Activated CD4-positive, alpha-beta memory T cell treated with anti-CD3 and anti-CD28 coated beads for 36 hours (primary cell): ENCODE measurements around the gene ZBTB26. TPM values are rescaled to one million over a fixed set of nuclear protein-coding genes. Genes with fewer than 3 reads are reported as not detected.

Source experiments
- CTCF ChIA-PET: fragments of 350-600 bp; sonication (Branson Sonifier 250); formaldehyde crosslinking; loops from one replicate; lab custom pipeline; 2021; ENCODE audit warnings: antibody characterized with exemption, inconsistent platforms; lab: Charles Lee
- POLR2A ChIA-PET: fragments of 350-600 bp; sonication (Branson Sonifier 250); formaldehyde crosslinking; loops from one replicate; lab custom pipeline; 2021; ENCODE audit warnings: antibody characterized with exemption; lab: Charles Lee
- DNase-seq: peaks from one replicate; pipeline ENCODE4 v3.0.0-alpha.2; 2020
- H3K27ac Mint-ChIP-seq: one replicate; pipeline ENCODE4 v1.8.0; 2021; ENCODE audit warnings: mixed read lengths
- H3K27me3 Mint-ChIP-seq: one replicate; pipeline ENCODE4 v1.8.0; 2021; ENCODE audit warnings: mixed read lengths
- H3K36me3 Mint-ChIP-seq: one replicate; pipeline ENCODE4 v1.8.0; 2021; ENCODE audit warnings: mixed read lengths
- H3K4me1 Mint-ChIP-seq: one replicate; pipeline ENCODE4 v1.8.0; 2021; ENCODE audit warnings: low read depth, mixed read lengths
- H3K4me3 Mint-ChIP-seq: one replicate; pipeline ENCODE4 v1.8.0; 2021; ENCODE audit warnings: mild to moderate bottlenecking, mixed read lengths
- H3K9me3 Mint-ChIP-seq: one replicate; pipeline ENCODE4 v1.8.0; 2021; ENCODE audit warnings: mixed read lengths
- intact Hi-C: fragments of 100-400 bp; cut with micrococcal nuclease; formaldehyde crosslinking; loops from one replicate; pipeline ENCODE4 v1.15.1; 2023
- total RNA-seq, 2 experiments: library from RNA; stranded (reverse); gene quantifications; one replicate each; pipeline ENCODE4 v1.2.3, GENCODE V29; 2021

ZBTB26 gene
- total RNA-seq, 2 experiments from 2014 or later = 6.1 to 6.4 TPM

- peaks cover 63% of the 10 kb centered on the region for H3K4me1 Mint-ChIP-seq
- H3K27ac Mint-ChIP-seq = no peak overlapping the region
- H3K36me3 Mint-ChIP-seq = no peaks in the 10 kb centered on the region
- H3K27me3 Mint-ChIP-seq = no peaks in the 10 kb centered on the region
- POLR2A ChIA-PET = no interaction called here
- H3K9me3 Mint-ChIP-seq = no peaks in the 10 kb centered on the region
- CTCF ChIA-PET = no interaction called here
- DNase-seq = no peak
- no peak overlapping the region for H3K4me3 Mint-ChIP-seq
- intact Hi-C loops = loop anchor here (10.0 kb wide), 1 partner anchor 280 kb away; no protein-coding TSS in a partner anchor
These were observed 13.9 kb upstream of the ZBTB26 start for GRCh38 chr9:122944960-122945888.

GRCh38 chr9:122941582-122942234, 10.4 kb upstream of the ZBTB26 start:
- POLR2A ChIA-PET = interaction anchor here (1.0 to 2.7 kb wide), 4 partner anchors 10 to 39 kb away, joined by 3 to 35 read pairs (median 10); partner anchors contain the start of genes RC3H2, ZBTB26 and ZBTB6
- no peak for DNase-seq
- CTCF ChIA-PET = interaction anchor here (0.6 to 1.4 kb wide), 4 partner anchors 13 to 1833 kb away, joined by 3 to 5 read pairs (median 4); no protein-coding TSS in a partner anchor
- H3K27me3 Mint-ChIP-seq = no peaks in the 10 kb centered on the region
- peaks cover 40% of the 10 kb centered on the region for H3K4me1 Mint-ChIP-seq
- intact Hi-C loops = loop anchor here (2.0 to 10.0 kb wide), 3 partner anchors 49 to 397 kb away; no protein-coding TSS in a partner anchor
- peak overlapping the region; percentile 94 for H3K4me3 Mint-ChIP-seq
- H3K9me3 Mint-ChIP-seq = no peaks in the 10 kb centered on the region
- peaks cover 5% of the 10 kb centered on the region for H3K36me3 Mint-ChIP-seq
- peak overlapping the region; percentile 71 for H3K27ac Mint-ChIP-seq

GRCh38 chr9:122940749-122941581, 9.7 kb upstream of the ZBTB26 start, which contains the start of gene RABGAP1:
TSS of gene RABGAP1 (plus strand) at chr9:122941020. CDS start at chr9:122957060, 16,040 bp downstream.
- peak within 1 kb of the TSS; percentile 94 for H3K4me3 Mint-ChIP-seq
- ChIA-PET POLR2A (interaction anchor here (0.9 to 2.7 kb wide), 9 partner anchors 9 to 113 kb away, joined by 3 to 35 read pairs (median 4); partner anchors contain the start of genes PDCL, RC3H2, ZBTB26 and ZBTB6), CTCF (interaction anchor here (0.6 to 1.5 kb wide), 8 partner anchors 9 to 409 kb away, joined by 3 to 10 read pairs (median 4); partner anchors contain the start of genes RC3H2 and ZBTB26)
- H3K4me1 Mint-ChIP-seq = peaks cover 35% of the 10 kb centered on the region
- intact Hi-C loops = loop anchor here (1.0 to 10.0 kb wide), 6 partner anchors 10 to 398 kb away; partner anchors contain the start of genes RC3H2, ZBTB26 and ZBTB6
- H3K27me3 Mint-ChIP-seq = no peaks in the 10 kb centered on the region
- peaks cover 8% of the 10 kb centered on the region for H3K36me3 Mint-ChIP-seq
- H3K9me3 Mint-ChIP-seq = no peaks in the 10 kb centered on the region
- peak within 1 kb of the TSS; percentile 84 for H3K27ac Mint-ChIP-seq
- DNase-seq = peak; percentile 99

GRCh38 chr9:122940454-122940748, 9.1 kb upstream of the ZBTB26 start:
- Mint-ChIP-seq H3K4me1 (peaks cover 30% of the 10 kb centered on the region), H3K36me3 (peaks cover 8% of the 10 kb centered on the region), H3K27ac (peak overlapping the region; percentile 84), H3K9me3 (no peaks in the 10 kb centered on the region), H3K27me3 (no peaks in the 10 kb centered on the region), H3K4me3 (peak overlapping the region; percentile 94)
- POLR2A ChIA-PET = interaction anchor here (0.7 to 2.7 kb wide), 10 partner anchors 9 to 1929 kb away, joined by 3 to 35 read pairs (median 4); partner anchors contain the start of genes PDCL, RC3H2, ZBTB26 and ZBTB6
- CTCF ChIA-PET = interaction anchor here (0.6 to 1.5 kb wide), 7 partner anchors 8 to 409 kb away, joined by 3 to 10 read pairs (median 4); partner anchors contain the start of genes RC3H2 and ZBTB26
- no peak for DNase-seq
- intact Hi-C loops = loop anchor here (1.0 to 10.0 kb wide), 6 partner anchors 9 to 398 kb away; partner anchors contain the start of genes RC3H2, ZBTB26 and ZBTB6

GRCh38 chr9:122939601-122940000, 8.3 kb upstream of the ZBTB26 start:
- H3K4me3 Mint-ChIP-seq = no peak overlapping the region

GRCh38 chr9:122936883-122937282, 5.6 kb upstream of the ZBTB26 start:
- Mint-ChIP-seq H3K27me3 (no peaks in the 10 kb centered on the region), H3K9me3 (no peaks in the 10 kb centered on the region), H3K36me3 (peaks cover 9% of the 10 kb centered on the region), H3K27ac (no peak overlapping the region), H3K4me1 (peaks cover 29% of the 10 kb centered on the region), H3K4me3 (no peak overlapping the region)
- no peak for DNase-seq
- ChIA-PET CTCF (no interaction called here), POLR2A (no interaction called here)
- intact Hi-C loops = no loop called here

More at GRCh38 chr9:122939601-122940000, 8.3 kb upstream of the ZBTB26 start:
- ChIA-PET POLR2A (interaction anchor here (0.7 to 2.7 kb wide), 3 partner anchors 8 to 1929 kb away, joined by 3 to 35 read pairs (median 11); partner anchors contain the start of genes RC3H2 and ZBTB26), CTCF (interaction anchor here (1.5 kb wide), 1 partner anchor 7 kb away, joined by 10 read pairs; the partner anchor contains the start of gene ZBTB26)
- Mint-ChIP-seq H3K4me1 (peaks cover 28% of the 10 kb centered on the region), H3K36me3 (peaks cover 9% of the 10 kb centered on the region), H3K9me3 (no peaks in the 10 kb centered on the region), H3K27ac (no peak overlapping the region), H3K27me3 (no peaks in the 10 kb centered on the region)
- intact Hi-C loops = no loop called here
- no peak for DNase-seq

GRCh38 chr9:122936464-122936863, 5.2 kb upstream of the ZBTB26 start:
- H3K9me3 Mint-ChIP-seq = no peaks in the 10 kb centered on the region
- intact Hi-C loops = no loop called here
- DNase-seq = no peak
- ChIA-PET POLR2A (no interaction called here), CTCF (no interaction called here)
- H3K4me3 Mint-ChIP-seq = no peak overlapping the region
- H3K27ac Mint-ChIP-seq = no peak overlapping the region
- no peaks in the 10 kb centered on the region for H3K27me3 Mint-ChIP-seq
- peaks cover 25% of the 10 kb centered on the region for H3K4me1 Mint-ChIP-seq
- H3K36me3 Mint-ChIP-seq = peaks cover 9% of the 10 kb centered on the region

- POLR2A ChIA-PET = interaction anchor here (0.8 to 2.9 kb wide), 7 partner anchors 10 to 409 kb away, joined by 3 to 35 read pairs (median 6); partner anchors contain the start of genes RABGAP1, RC3H2 and ZBTB6
- H3K27me3 Mint-ChIP-seq = no peaks in the 10 kb centered on the region
These were observed 629 bp downstream of the ZBTB26 start for GRCh38 chr9:122930541-122931225.

GRCh38 chr9:122929796-122930354, 1.4 kb downstream of the ZBTB26 start:
- ChIA-PET CTCF (interaction anchor here (0.6 to 1.4 kb wide), 3 partner anchors 11 to 410 kb away, joined by 3 read pairs; partner anchors contain the start of gene RABGAP1), POLR2A (interaction anchor here (1.1 to 1.4 kb wide), 2 partner anchors 11 to 17 kb away, joined by 3 to 6 read pairs; partner anchors contain the start of genes RABGAP1 and ZBTB6)
- Mint-ChIP-seq H3K36me3 (peaks cover under 1% of the 10 kb centered on the region), H3K9me3 (no peaks in the 10 kb centered on the region), H3K27ac (no peak overlapping the region), H3K4me1 (peaks cover 12% of the 10 kb centered on the region), H3K27me3 (no peaks in the 10 kb centered on the region), H3K4me3 (no peak overlapping the region)
- intact Hi-C loops = no loop called here
- DNase-seq = no peak

More at GRCh38 chr9:122930541-122931225, 629 bp downstream of the ZBTB26 start:
- Mint-ChIP-seq H3K36me3 (peaks cover 1% of the 10 kb centered on the region), H3K4me3 (no peak overlapping the region), H3K27ac (no peak overlapping the region), H3K9me3 (no peaks in the 10 kb centered on the region), H3K4me1 (peaks cover 13% of the 10 kb centered on the region)
- intact Hi-C loops = loop anchor here (1.0 kb wide), 4 partner anchors 10 to 102 kb away; partner anchors contain the start of genes PDCL, RC3H2 and ZBTB6
- CTCF ChIA-PET = interaction anchor here (1.8 to 2.5 kb wide), 3 partner anchors 10 to 60 kb away, joined by 6 to 10 read pairs (median 7); partner anchors contain the start of gene RABGAP1
- DNase-seq = no peak

GRCh38 chr9:122923947-122924346, 7.4 kb downstream of the ZBTB26 start:
- H3K27me3 Mint-ChIP-seq = no peaks in the 10 kb centered on the region
- ChIA-PET POLR2A (interaction anchor here (1.4 kb wide), 1 partner anchor 17 kb away, joined by 7 read pairs; the partner anchor contains the start of gene RABGAP1), CTCF (interaction anchor here (0.6 to 0.7 kb wide), 2 partner anchors 61 to 67 kb away, joined by 3 read pairs; no protein-coding TSS in a partner anchor)
- no peak overlapping the region for H3K27ac Mint-ChIP-seq
- peaks cover 3% of the 10 kb centered on the region for H3K36me3 Mint-ChIP-seq
- no peak overlapping the region for H3K4me3 Mint-ChIP-seq
- DNase-seq = no peak
- peaks cover 4% of the 10 kb centered on the region for H3K4me1 Mint-ChIP-seq
- intact Hi-C loops = no loop called here
- no peaks in the 10 kb centered on the region for H3K9me3 Mint-ChIP-seq
